ENCODE results near the gene TNNI3K. TPM values are rescaled to one million over a fixed set of nuclear protein-coding genes. Genes with fewer than 3 reads are reported as not detected.

TNNI3K gene
- total RNA-seq, 6 experiments from 2014 or later, result 1.0 TPM; not detected in 5

- Histone ChIP-seq H3K27ac (no peak overlapping the region), H3K9me3 (no peaks in the 10 kb centered on the region), H3K27me3 (no peaks in the 10 kb centered on the region), H3K4me1 (no peaks in the 10 kb centered on the region), H3K4me3 (no peak overlapping the region), H3K36me3 (no peaks in the 10 kb centered on the region)
- TF ChIP-seq CTCF (IDR thresholded peaks at IDR 0.05) (no peak), POLR2A (IDR thresholded peaks at IDR 0.05) (no peak)
- DNase-seq, result no peak
- peak in 1 of 4 donors; percentile 21 for ATAC-seq
- intact Hi-C loops (cut with DNase I), result no loop called here
- 80% methylated on average over 6 of the region's 6 CpGs for WGBS (ENCODE audit: insufficient coverage, low coverage, low lambda C conversion rate, missing lambda C conversion rate)
These were observed 336.7 kb downstream of the TNNI3K start for GRCh38 chr1:74571891-74572290.

- H3K27me3 ChIP-seq, result no peaks in the 10 kb centered on the region
- H3K27ac ChIP-seq, result no peak overlapping the region
- 82% methylated on average over 2 of the region's 2 CpGs for WGBS (ENCODE audit: insufficient coverage, low coverage, low lambda C conversion rate, missing lambda C conversion rate)
- H3K36me3 ChIP-seq, result no peaks in the 10 kb centered on the region
- TF ChIP-seq CTCF (IDR thresholded peaks at IDR 0.05) (no peak), POLR2A (IDR thresholded peaks at IDR 0.05) (no peak)
- intact Hi-C loops (cut with DNase I), result no loop called here
- no peaks in the 10 kb centered on the region for H3K4me1 ChIP-seq
- H3K4me3 ChIP-seq, result no peak overlapping the region
- DNase-seq (no peak), ATAC-seq (no peak)
- no peaks in the 10 kb centered on the region for H3K9me3 ChIP-seq
These were observed 342.9 kb downstream of the TNNI3K start for GRCh38 chr1:74578101-74578500.

GRCh38 chr1:74579425-74579824, 344.2 kb downstream of the TNNI3K start:
- Histone ChIP-seq H3K4me3 (no peak overlapping the region), H3K9me3 (no peaks in the 10 kb centered on the region), H3K27ac (no peak overlapping the region), H3K36me3 (no peaks in the 10 kb centered on the region), H3K4me1 (no peaks in the 10 kb centered on the region), H3K27me3 (no peaks in the 10 kb centered on the region)
- 46% methylated on average over 3 of the region's 3 CpGs for WGBS (ENCODE audit: insufficient coverage, low coverage, low lambda C conversion rate, missing lambda C conversion rate)
- intact Hi-C loops (cut with DNase I), result no loop called here
- DNase-seq (no peak), ATAC-seq (no peak)
- TF ChIP-seq CTCF (IDR thresholded peaks at IDR 0.05) (no peak), POLR2A (IDR thresholded peaks at IDR 0.05) (no peak)

GRCh38 chr1:74583397-74583796, 348.2 kb downstream of the TNNI3K start:
- 85% methylated on average over 3 of the region's 3 CpGs for WGBS (ENCODE audit: insufficient coverage, low coverage, low lambda C conversion rate, missing lambda C conversion rate)
- Histone ChIP-seq H3K4me3 (no peak overlapping the region), H3K27ac (no peak overlapping the region), H3K9me3 (no peaks in the 10 kb centered on the region), H3K27me3 (no peaks in the 10 kb centered on the region), H3K36me3 (no peaks in the 10 kb centered on the region), H3K4me1 (peaks cover 0 to 10% (median 4%) of the 10 kb centered on the region in 4 donors)
- DNase-seq (no peak), ATAC-seq (no peak)
- intact Hi-C loops (cut with DNase I), result no loop called here
- no peak for TF ChIP-seq CTCF (IDR thresholded peaks at IDR 0.05)
- TF ChIP-seq POLR2A (IDR thresholded peaks at IDR 0.05), result no peak

- WGBS (ENCODE audit: insufficient coverage, low coverage, low lambda C conversion rate, missing lambda C conversion rate), result 77% methylated on average over 2 of the region's 2 CpGs
- Histone ChIP-seq H3K27ac (no peak overlapping the region), H3K4me3 (no peak overlapping the region), H3K9me3 (no peaks in the 10 kb centered on the region), H3K27me3 (no peaks in the 10 kb centered on the region), H3K36me3 (no peaks in the 10 kb centered on the region), H3K4me1 (peaks cover 0 to 11% (median 4%) of the 10 kb centered on the region in 4 donors)
- ATAC-seq (peak; percentile 44 to 68 (median 56)), DNase-seq (no peak)
- intact Hi-C loops (cut with DNase I), result no loop called here
- TF ChIP-seq POLR2A (IDR thresholded peaks at IDR 0.05) (no peak), CTCF (IDR thresholded peaks at IDR 0.05) (no peak)
These were observed 349.0 kb downstream of the TNNI3K start for GRCh38 chr1:74584185-74584584.

Measured in right lobe of liver (tissue), 6 donors.